H1 (cell line): ENCODE results near the gene S100PBP.
A peak's percentile ranks its signal among the peaks of the same experiment; 100 is the strongest.

Experiments
- CTCF ChIP-seq, 3 experiments: IDR thresholded peaks; 1 replicate in 2 of 3; 2 replicates in 1 of 3; pipeline versions ENCODE4 v1.5.1 to v1.6.1; 2011; ENCODE audit warnings: low read length in 3 of 3, mild to moderate bottlenecking in 3 of 3, inconsistent platforms in 2 of 3, low read depth in 1 of 3, moderate library complexity in 1 of 3; ENCODE audit not compliant: insufficient read depth in 1 of 3; ENCODE audit errors: control extremely low read depth in 1 of 3
- EGR1 ChIP-seq: IDR thresholded peaks from 2 replicates; pipeline ENCODE4 v1.6.1; 2011; ENCODE audit warnings: low read depth, low read length, borderline replicate concordance
- EP300 ChIP-seq, 2 experiments: IDR thresholded peaks; 1 replicate in 1 of 2; 2 replicates in 1 of 2; pipeline ENCODE4 v1.6.1; 2011 to 2012; ENCODE audit warnings: low read depth in 2 of 2, low read length in 2 of 2, mild to moderate bottlenecking in 2 of 2, borderline replicate concordance in 1 of 2, inconsistent platforms in 1 of 2, moderate library complexity in 1 of 2
- EZH2 ChIP-seq: fragments of 200-600 bp; sonication (generic); IDR thresholded peaks from 2 replicates; pipeline ENCODE4 v1.7.1; 2012; ENCODE audit warnings: low read depth, mild to moderate bottlenecking, moderate library complexity, low read length, inconsistent platforms; ENCODE audit not compliant: severe bottlenecking
- POLR2A ChIP-seq, 2 experiments: IDR thresholded peaks; 1 replicate in 1 of 2; 2 replicates in 1 of 2; pipeline ENCODE4 v1.6.1; 2011; ENCODE audit warnings: low read depth in 2 of 2, low read length in 2 of 2, mild to moderate bottlenecking in 2 of 2; ENCODE audit errors: control extremely low read depth in 1 of 2
- POLR2AphosphoS5 ChIP-seq: IDR thresholded peaks from 2 replicates; pipeline ENCODE4 v1.6.1; 2011; ENCODE audit warnings: low read depth, low read length
- RFX5 ChIP-seq: IDR thresholded peaks from 2 replicates; pipeline ENCODE4 v1.6.1; 2011; ENCODE audit warnings: low read depth, low read length, improper control_type of control experiment, borderline replicate concordance
- SP4 ChIP-seq: IDR thresholded peaks from 2 replicates; pipeline ENCODE4 v1.6.1; 2012; ENCODE audit warnings: low read length, inconsistent platforms
- TAF1 ChIP-seq: IDR thresholded peaks from 2 replicates; pipeline ENCODE4 v1.6.1; 2011; ENCODE audit warnings: mild to moderate bottlenecking, low read depth, low read length
- ZNF274 ChIP-seq: IDR thresholded peaks from 2 replicates; pipeline ENCODE4 v1.7.0; 2012; ENCODE audit warnings: low read length, borderline replicate concordance; ENCODE audit errors: extremely low read depth
- TF ChIP-seq, protein P1 (sequence below): IDR thresholded peaks from 2 replicates; pipeline ENCODE4 v1.6.1; 2012; ENCODE audit warnings: inconsistent platforms
- TF ChIP-seq, protein P2 (sequence below): IDR thresholded peaks from 2 replicates; pipeline ENCODE4 v1.6.1; 2012; ENCODE audit warnings: inconsistent platforms

DNA sequence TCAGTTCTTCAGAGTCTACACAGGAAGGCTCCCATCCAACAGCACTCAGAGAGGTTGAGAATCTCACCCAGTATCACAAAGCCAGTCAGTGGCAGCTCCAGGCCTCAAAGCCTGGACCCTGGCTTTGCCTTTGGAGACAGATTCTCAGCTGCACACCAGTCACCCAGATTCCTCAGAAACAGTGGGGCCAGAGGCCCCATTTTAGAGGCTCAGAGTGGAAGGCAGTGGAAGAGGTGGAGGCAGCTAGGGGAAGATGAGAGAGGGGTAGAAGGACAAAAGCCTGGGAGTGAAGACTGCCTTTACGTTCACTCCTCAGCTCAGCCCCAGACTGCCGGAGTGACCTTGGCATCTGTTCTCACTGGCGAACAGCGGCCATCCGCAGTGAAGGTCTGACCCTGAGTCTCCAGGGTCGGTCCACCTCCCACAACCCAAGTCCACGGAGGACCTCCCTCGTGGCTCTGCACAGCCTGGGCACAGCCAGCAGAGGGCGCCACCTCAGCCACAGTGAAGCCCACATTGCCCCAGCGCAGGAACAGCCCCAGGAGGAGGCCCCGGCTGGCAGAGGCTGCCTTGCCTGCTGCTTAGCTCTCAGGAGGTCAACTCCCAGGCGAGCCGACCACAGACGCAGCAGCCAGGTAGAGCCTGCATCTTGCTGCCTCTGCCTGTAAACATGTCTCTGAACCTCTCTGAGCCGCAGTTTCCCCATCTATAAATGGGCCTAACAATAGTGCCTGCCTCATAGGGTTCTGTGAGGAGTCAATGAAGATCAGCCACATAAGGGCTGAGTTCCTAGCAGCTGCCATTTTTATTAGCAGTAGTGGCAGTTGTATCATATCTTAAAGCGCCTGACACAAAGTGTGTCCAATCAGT lies 59.1 kb downstream of the S100PBP start:
- TF ChIP-seq EP300 (IDR thresholded peaks at IDR 0.05; ENCODE audit: borderline replicate concordance in 1 of 2, low read depth in 2 of 2, low read length in 2 of 2), result no peak
- peak; percentile 93 to 99 (median 99) for TF ChIP-seq CTCF (IDR thresholded peaks at IDR 0.05; ENCODE audit: control extremely low read depth in 1 of 3, insufficient read depth in 1 of 3, low read depth in 1 of 3, low read length in 3 of 3)
- no peak for TF ChIP-seq TAF1
- no peak for TF ChIP-seq SP4
- no peak for TF ChIP-seq POLR2A (IDR thresholded peaks at IDR 0.05; ENCODE audit: control extremely low read depth in 1 of 2, low read depth in 2 of 2, low read length in 2 of 2)
- no peak for TF ChIP-seq POLR2AphosphoS5
- TF ChIP-seq EZH2, result no peak
- TF ChIP-seq RFX5, result no peak
- TF ChIP-seq, protein P1, sequence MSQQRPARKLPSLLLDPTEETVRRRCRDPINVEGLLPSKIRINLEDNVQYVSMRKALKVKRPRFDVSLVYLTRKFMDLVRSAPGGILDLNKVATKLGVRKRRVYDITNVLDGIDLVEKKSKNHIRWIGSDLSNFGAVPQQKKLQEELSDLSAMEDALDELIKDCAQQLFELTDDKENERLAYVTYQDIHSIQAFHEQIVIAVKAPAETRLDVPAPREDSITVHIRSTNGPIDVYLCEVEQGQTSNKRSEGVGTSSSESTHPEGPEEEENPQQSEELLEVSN, result no peak
- TF ChIP-seq, protein P2, sequence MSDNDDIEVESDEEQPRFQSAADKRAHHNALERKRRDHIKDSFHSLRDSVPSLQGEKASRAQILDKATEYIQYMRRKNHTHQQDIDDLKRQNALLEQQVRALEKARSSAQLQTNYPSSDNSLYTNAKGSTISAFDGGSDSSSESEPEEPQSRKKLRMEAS, result peak; percentile 76; the same call in 1 of the 2 replicates
- no peak for TF ChIP-seq EGR1
- TF ChIP-seq ZNF274, result no peak
